Hematopoietic multipotent progenitor cell treated with erythropoietin and hydrocortisone succinate and interleukin-3 and kit ligand, for 15 days (in vitro differentiated cells): ENCODE data around the gene ARID4A.
"Not testable (repeated sequence)": the region's sequence is repeated elsewhere in the genome, so short reads cannot be mapped to it uniquely, and the experiment has no call there.

Source experiments
- DNase-seq: peaks from one replicate; pipeline ENCODE4 v3.0.0-alpha.2; 2015; ENCODE audit warnings: low spot score

Gene ARID4A

GRCh38 chr14:58291646-58292045 is 6.7 kb upstream of the ARID4A start:
- DNase-seq = no peak

GRCh38 chr14:58292187-58292586 is 6.2 kb upstream of the ARID4A start:
- DNase-seq = no peak

GRCh38 chr14:58294201-58294600 is 4.2 kb upstream of the ARID4A start:
- no peak for DNase-seq

- DNase-seq = peak; percentile 58
Measured at GRCh38 chr14:58296726-58297125, 1.6 kb upstream of the ARID4A start.

- DNase-seq = no peak
Measured at GRCh38 chr14:58297412-58297761, 968 bp upstream of the ARID4A start.

GRCh38 chr14:58297762-58298476 is 436 bp upstream of the ARID4A start:
- peak; percentile 99 for DNase-seq

- peak; percentile 15 for DNase-seq
Measured at GRCh38 chr14:58299401-58300330, 1.3 kb downstream of the ARID4A start.

GRCh38 chr14:58301416-58301815 is 3.1 kb downstream of the ARID4A start:
- DNase-seq = no peak

GRCh38 chr14:58305730-58306129 is 7.4 kb downstream of the ARID4A start:
- DNase-seq = no peak

- no peak for DNase-seq
Measured at GRCh38 chr14:58307597-58308316, 9.4 kb downstream of the ARID4A start.

- no peak for DNase-seq
Measured at GRCh38 chr14:58309086-58309485, 10.7 kb downstream of the ARID4A start.

GRCh38 chr14:58313699-58314098 is 15.3 kb downstream of the ARID4A start:
- DNase-seq = no peak

GRCh38 chr14:58315606-58316005 is 17.3 kb downstream of the ARID4A start:
- DNase-seq = no peak

- no peak for DNase-seq
Measured at GRCh38 chr14:58327019-58327418, 28.7 kb downstream of the ARID4A start.

GRCh38 chr14:58331111-58331510 is 32.8 kb downstream of the ARID4A start:
- DNase-seq = peak; percentile 96

- DNase-seq = no peak
Measured at GRCh38 chr14:58332561-58332960, 34.2 kb downstream of the ARID4A start.

GRCh38 chr14:58339666-58340065 is 41.3 kb downstream of the ARID4A start:
- DNase-seq = not testable (repeated sequence)

- DNase-seq = no peak
Measured at GRCh38 chr14:58341152-58341748, 42.9 kb downstream of the ARID4A start.

GRCh38 chr14:58343535-58343934 is 45.2 kb downstream of the ARID4A start:
- not testable (repeated sequence) for DNase-seq

GRCh38 chr14:58353516-58354299 is 55.4 kb downstream of the ARID4A start:
- DNase-seq = peak; percentile 55

- no peak for DNase-seq
Measured at GRCh38 chr14:58354808-58355207, 56.5 kb downstream of the ARID4A start.
